Stimulated activated CD4-positive, alpha-beta T cell treated with anti-CD3 and anti-CD28 coated beads, TNF-alpha, amount 100 ng/mL, for 1 hour (primary cell): ENCODE data around the gene THOC5.
"Not testable (repeated sequence)": the region's sequence is repeated elsewhere in the genome, so short reads cannot be mapped to it uniquely, and the experiment has no call there.

Experiments used
- DNase-seq, 3 donors: peaks; one replicate each; pipeline ENCODE4 v3.0.0-alpha.2; 2020; ENCODE audit warnings: low read depth in 3 of 3, low spot score in 1 of 3

Gene THOC5

GRCh38 chr22:29553351-29554224, at the start of gene THOC5:
TSS of gene THOC5 (minus strand) at chr22:29553757. CDS start at chr22:29549147, 4,610 bp downstream.
- DNase-seq: peak; percentile 66 to 78 (median 73)

GRCh38 chr22:29598684-29599020, 45.1 kb upstream of the THOC5 start:
- DNase-seq: no peak

- not testable (repeated sequence) for DNase-seq
Measured at GRCh38 chr22:29597871-29598683, 44.5 kb upstream of the THOC5 start.

GRCh38 chr22:29596408-29596807, 42.9 kb upstream of the THOC5 start:
- DNase-seq: no peak

GRCh38 chr22:29594447-29594846, 40.9 kb upstream of the THOC5 start:
- DNase-seq: not testable (repeated sequence)

GRCh38 chr22:29593923-29594322, 40.4 kb upstream of the THOC5 start:
- DNase-seq: no peak

GRCh38 chr22:29587938-29588699, 34.6 kb upstream of the THOC5 start:
- no peak for DNase-seq

GRCh38 chr22:29586193-29586705, 32.7 kb upstream of the THOC5 start:
- DNase-seq: not testable (repeated sequence)

GRCh38 chr22:29584975-29585374, 31.4 kb upstream of the THOC5 start:
- DNase-seq: no peak

GRCh38 chr22:29581799-29582198, 28.2 kb upstream of the THOC5 start:
- no peak for DNase-seq

GRCh38 chr22:29580200-29580810, 26.7 kb upstream of the THOC5 start:
- no peak for DNase-seq

GRCh38 chr22:29578462-29579200, 25.1 kb upstream of the THOC5 start:
- no peak for DNase-seq

- no peak for DNase-seq
Measured at GRCh38 chr22:29574762-29575450, 21.3 kb upstream of the THOC5 start.

GRCh38 chr22:29570912-29571549, 17.5 kb upstream of the THOC5 start:
- DNase-seq: no peak

- no peak for DNase-seq
Measured at GRCh38 chr22:29570456-29570855, 16.9 kb upstream of the THOC5 start.

- no peak for DNase-seq
Measured at GRCh38 chr22:29569011-29569678, 15.6 kb upstream of the THOC5 start.

GRCh38 chr22:29567338-29567737, 13.8 kb upstream of the THOC5 start:
- no peak for DNase-seq

- not testable (repeated sequence) for DNase-seq
Measured at GRCh38 chr22:29566513-29566912, 13.0 kb upstream of the THOC5 start.
